Measurements from ENCODE around the gene RRP15.
A peak's percentile ranks its signal among the peaks of the same experiment; 100 is the strongest.

The RRP15 gene

GRCh38 chr1:218344814-218345672 is 60.0 kb downstream of the RRP15 start, which contains the start of gene TGFB2:
Gene TGFB2 (plus strand): TSS chr1:218345336. CDS start chr1:218346702, 1,366 bp downstream.
- DNase-seq, result no peak

- peak; percentile 10 for DNase-seq
Observed at GRCh38 chr1:218345673-218346390, 60.7 kb downstream of the RRP15 start.

- no peak for DNase-seq
Observed at GRCh38 chr1:218346391-218347204, 61.5 kb downstream of the RRP15 start.

GRCh38 chr1:218347336-218347722 is 62.2 kb downstream of the RRP15 start:
- no peak for DNase-seq

- DNase-seq, result no peak
Observed at GRCh38 chr1:218347723-218348627, 62.9 kb downstream of the RRP15 start.

GRCh38 chr1:218348628-218349071 is 63.6 kb downstream of the RRP15 start:
- DNase-seq, result no peak

- no peak for DNase-seq
Observed at GRCh38 chr1:218349348-218350034, 64.4 kb downstream of the RRP15 start.

GRCh38 chr1:218350035-218350525 is 65.0 kb downstream of the RRP15 start:
- no peak for DNase-seq

GRCh38 chr1:218350801-218351266 is 65.7 kb downstream of the RRP15 start:
- no peak for DNase-seq

- peak; percentile 3 for DNase-seq
Observed at GRCh38 chr1:218351391-218352074, 66.4 kb downstream of the RRP15 start.

GRCh38 chr1:218352075-218352438 is 67.0 kb downstream of the RRP15 start:
- no peak for DNase-seq

GRCh38 chr1:218353656-218354055 is 68.6 kb downstream of the RRP15 start:
- DNase-seq, result no peak

- DNase-seq, result no peak
Observed at GRCh38 chr1:218355278-218355677, 70.2 kb downstream of the RRP15 start.

- DNase-seq, result no peak
Observed at GRCh38 chr1:218357211-218357892, 72.3 kb downstream of the RRP15 start.

- no peak for DNase-seq
Observed at GRCh38 chr1:218357893-218358232, 72.8 kb downstream of the RRP15 start.

GRCh38 chr1:218361298-218362065 is 76.4 kb downstream of the RRP15 start:
- DNase-seq, result no peak

GRCh38 chr1:218362418-218363076 is 77.5 kb downstream of the RRP15 start:
- DNase-seq, result no peak

GRCh38 chr1:218363141-218363540 is 78.0 kb downstream of the RRP15 start:
- DNase-seq, result no peak

Measured in CD4-positive, alpha-beta T cell treated with Interleukin-4 for 4 hours (primary cell).